HepG2 (cell line): ENCODE data around the gene TRIM23. TPM values are rescaled to one million over a fixed set of nuclear protein-coding genes. Genes with fewer than 3 reads are reported as not detected.

ENCODE experiments used
- ARNTL ChIP-seq: sonication (generic); formaldehyde crosslinking; IDR thresholded peaks from 2 replicates; pipeline ENCODE4 v1.4.0; 2020; ENCODE audit warnings: mild to moderate bottlenecking, missing genetic modification reagents
- ATRX ChIP-seq: sonication (generic); formaldehyde crosslinking; IDR thresholded peaks from 2 replicates; pipeline ENCODE4 v1.4.0; 2020; ENCODE audit warnings: missing genetic modification reagents, borderline replicate concordance
- CBX5 ChIP-seq: sonication (generic); formaldehyde crosslinking; IDR thresholded peaks from 2 replicates; pipeline ENCODE4 v1.4.0; 2020; ENCODE audit warnings: missing genetic modification reagents, borderline replicate concordance
- DMAP1 ChIP-seq: IDR thresholded peaks from 2 replicates; pipeline ENCODE4 v1.6.1; 2016
- MTA3 ChIP-seq: sonication (generic); formaldehyde crosslinking; IDR thresholded peaks from 2 replicates; pipeline ENCODE4 v1.4.0; 2020; ENCODE audit warnings: missing genetic modification reagents
- MYNN ChIP-seq: sonication (generic); formaldehyde crosslinking; IDR thresholded peaks from 2 replicates; pipeline ENCODE4 v1.4.0; 2020; ENCODE audit warnings: mild to moderate bottlenecking, low read depth, missing genetic modification reagents
- NONO ChIP-seq, 2 experiments: fragments of 450-650 bp in 1 of 2; sonication (generic) in 1 of 2; formaldehyde crosslinking in 1 of 2; IDR thresholded peaks in 1 of 2; conservative IDR thresholded peaks in 1 of 2; 2 replicates each; pipeline versions ENCODE4 v1.6.1 to v1.8.0; 2017 to 2022; ENCODE audit warnings: mild to moderate bottlenecking in 1 of 2, missing genetic modification reagents in 1 of 2, moderate library complexity in 1 of 2
- PAWR ChIP-seq: sonication (generic); formaldehyde crosslinking; IDR thresholded peaks from 2 replicates; pipeline ENCODE4 v1.4.0; 2020; ENCODE audit warnings: missing genetic modification reagents, mild to moderate bottlenecking, borderline replicate concordance
- PAX8 ChIP-seq: sonication (generic); formaldehyde crosslinking; IDR thresholded peaks from 2 replicates; pipeline ENCODE4 v1.8.0; 2022; ENCODE audit warnings: mild to moderate bottlenecking, missing genetic modification reagents, borderline replicate concordance
- SIX1 ChIP-seq: sonication (generic); formaldehyde crosslinking; IDR thresholded peaks from 2 replicates; pipeline ENCODE4 v1.4.0; 2020; ENCODE audit warnings: missing genetic modification reagents, borderline replicate concordance
- SMAD1 ChIP-seq: sonication (generic); formaldehyde crosslinking; IDR thresholded peaks from 2 replicates; pipeline ENCODE4 v1.4.0; 2020; ENCODE audit warnings: missing genetic modification reagents, low read depth, mild to moderate bottlenecking, borderline replicate concordance
- TBL1XR1 ChIP-seq: fragments of 150-350 bp; IDR thresholded peaks from 2 replicates; pipeline ENCODE4 v1.6.1; 2014; ENCODE audit warnings: borderline replicate concordance, low read length; ENCODE audit not compliant: partially characterized antibody
- THAP8 ChIP-seq: sonication (generic); formaldehyde crosslinking; IDR thresholded peaks from 2 replicates; pipeline ENCODE4 v1.5.1; 2020; ENCODE audit warnings: missing genetic modification reagents, mild to moderate bottlenecking, borderline replicate concordance
- TOE1 ChIP-seq: sonication (generic); formaldehyde crosslinking; IDR thresholded peaks from 2 replicates; pipeline ENCODE4 v1.4.0; 2020; ENCODE audit warnings: mild to moderate bottlenecking, missing genetic modification reagents
- YEATS4 ChIP-seq: sonication (generic); formaldehyde crosslinking; IDR thresholded peaks from 2 replicates; pipeline ENCODE4 v1.4.0; 2020; ENCODE audit warnings: missing genetic modification reagents, borderline replicate concordance
- ZNF343 ChIP-seq: sonication (generic); formaldehyde crosslinking; IDR thresholded peaks from 2 replicates; pipeline ENCODE4 v1.4.0; 2020; ENCODE audit warnings: mild to moderate bottlenecking, missing genetic modification reagents
- ZNF549 ChIP-seq: sonication (generic); formaldehyde crosslinking; IDR thresholded peaks from 2 replicates; pipeline ENCODE4 v1.5.0; 2020; ENCODE audit warnings: missing genetic modification reagents
- ZNF558 ChIP-seq: sonication (generic); formaldehyde crosslinking; IDR thresholded peaks from 2 replicates; pipeline ENCODE4 v1.9.0; 2022; ENCODE audit warnings: mild to moderate bottlenecking, missing genetic modification reagents, borderline replicate concordance
- polyA plus RNA-seq, 8 experiments: library from polyadenylated mRNA; depleted of rRNA in 3 of 8; stranded (reverse) in 7 of 8; unstranded in 1 of 8; fragments of >200 nt; fragmentation: Illumina TruSeq in 4 of 8; extraction: Trizol in 4 of 8; gene quantifications; 2 replicates each; pipeline versions ENCODE4 v1.2.1 to v1.2.3, GENCODE V29; 2011 to 2016; ENCODE audit warnings: low read depth in 4 of 8, missing spikeins in 1 of 8, mixed read lengths in 1 of 8; ENCODE audit not compliant: insufficient read depth in 1 of 8
- total RNA-seq, 5 experiments: library from RNA; depleted of rRNA; stranded (reverse); fragments of >200 nt; fragmentation: Illumina TruSeq; extraction: Trizol; gene quantifications; 2 replicates each; pipeline ENCODE4 v1.2.3, GENCODE V29; 2016; ENCODE audit warnings: low read depth in 1 of 5
- TF ChIP-seq, protein P1 (sequence below): sonication (generic); formaldehyde crosslinking; IDR thresholded peaks from 2 replicates; pipeline ENCODE4 v1.4.0; 2020; ENCODE audit warnings: mild to moderate bottlenecking, missing genetic modification reagents

Gene TRIM23
- total and polyA plus RNA-seq, 2 of the 13 experiments (the other 11 are each of a cell fraction or from before 2014, with no cell fraction given), result 4.6 to 11.4 TPM

DNA sequence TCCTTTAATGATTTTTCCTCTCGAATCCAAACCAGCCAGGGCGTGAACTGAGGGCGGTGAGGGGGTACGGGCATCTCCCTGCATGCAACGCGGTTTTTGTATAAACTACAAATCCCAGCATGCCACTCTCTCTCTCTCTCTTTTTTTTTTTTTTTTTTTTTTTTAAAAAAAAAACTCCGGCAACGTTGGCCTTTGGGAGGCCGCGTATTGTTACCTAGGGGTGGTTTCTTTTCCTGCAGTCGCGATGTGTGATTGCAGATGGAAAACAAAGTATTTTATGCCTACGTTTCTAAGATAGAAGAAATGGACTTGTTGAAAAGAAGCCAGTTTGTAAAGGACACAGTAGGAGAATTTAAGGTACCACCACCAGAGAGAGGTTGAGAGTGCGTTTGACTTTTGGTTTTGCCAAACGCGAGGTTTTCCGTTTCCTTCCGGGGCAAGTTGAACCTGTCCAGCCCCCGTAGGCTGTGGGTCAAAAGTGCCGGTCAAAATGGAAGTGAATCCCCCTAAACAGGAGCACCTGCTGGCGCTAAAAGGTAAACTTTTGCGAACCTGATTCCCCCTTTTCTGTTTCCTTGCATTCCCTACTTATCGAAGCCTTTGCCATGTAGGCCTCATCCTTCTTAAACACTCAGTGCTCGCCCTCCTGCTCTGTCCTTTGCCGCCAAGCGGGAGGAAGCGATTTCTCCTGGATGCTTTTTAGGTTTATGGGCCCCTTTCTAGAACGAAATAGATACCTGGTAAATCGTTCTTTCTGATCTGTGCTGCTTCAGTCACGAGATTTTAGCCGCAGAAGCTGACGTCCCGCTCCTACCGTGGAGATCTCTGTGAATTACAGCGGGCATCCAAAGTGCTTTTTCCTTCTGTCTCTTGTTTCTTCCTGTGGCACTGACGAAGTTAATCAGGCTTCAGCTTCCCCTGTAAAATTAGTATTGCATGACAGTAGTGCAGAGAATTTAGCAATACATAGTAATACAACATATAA lies 730 bp upstream of the TRIM23 start, which contains the start of the genes SHLD3 and TRAPPC13 (continued):
- TF ChIP-seq SMAD1, result no peak
- TF ChIP-seq ZNF549, result no peak
- TF ChIP-seq THAP8 (CRISPR knock-in tag), result no peak
- no peak for TF ChIP-seq ZNF558 (CRISPR knock-in tag)
- TF ChIP-seq DMAP1 (CRISPR knock-in tag), result peak; percentile 71
- no peak for TF ChIP-seq ARNTL (CRISPR knock-in tag)
- no peak for TF ChIP-seq SIX1 (CRISPR knock-in tag)
- TF ChIP-seq MTA3, result no peak
- peak; percentile 19; the same call in 1 of the 2 replicates for TF ChIP-seq CBX5
- TF ChIP-seq TOE1 (CRISPR knock-in tag), result no peak
- TF ChIP-seq TBL1XR1, result no peak
- TF ChIP-seq PAX8, result no peak
- TF ChIP-seq ATRX (CRISPR knock-in tag), result no peak
- no peak; the same call in 1 of the 2 replicates for TF ChIP-seq YEATS4
- no peak for TF ChIP-seq NONO (IDR thresholded peaks at IDR 0.05)
- no peak for TF ChIP-seq NONO (CRISPR knock-in tag; conservative IDR thresholded peaks at IDR 0.05)
- no peak for TF ChIP-seq PAWR (CRISPR knock-in tag)
- TF ChIP-seq, protein P1, sequence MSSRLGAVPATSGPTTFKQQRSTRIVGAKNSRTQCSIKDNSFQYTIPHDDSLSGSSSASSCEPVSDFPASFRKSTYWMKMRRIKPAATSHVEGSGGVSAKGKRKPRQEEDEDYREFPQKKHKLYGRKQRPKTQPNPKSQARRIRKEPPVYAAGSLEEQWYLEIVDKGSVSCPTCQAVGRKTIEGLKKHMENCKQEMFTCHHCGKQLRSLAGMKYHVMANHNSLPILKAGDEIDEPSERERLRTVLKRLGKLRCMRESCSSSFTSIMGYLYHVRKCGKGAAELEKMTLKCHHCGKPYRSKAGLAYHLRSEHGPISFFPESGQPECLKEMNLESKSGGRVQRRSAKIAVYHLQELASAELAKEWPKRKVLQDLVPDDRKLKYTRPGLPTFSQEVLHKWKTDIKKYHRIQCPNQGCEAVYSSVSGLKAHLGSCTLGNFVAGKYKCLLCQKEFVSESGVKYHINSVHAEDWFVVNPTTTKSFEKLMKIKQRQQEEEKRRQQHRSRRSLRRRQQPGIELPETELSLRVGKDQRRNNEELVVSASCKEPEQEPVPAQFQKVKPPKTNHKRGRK (CRISPR knock-in tag), result no peak
- no peak for TF ChIP-seq MYNN (CRISPR knock-in tag)
- TF ChIP-seq ZNF343, result no peak
